H1 (cell line): ENCODE measurements around the gene RAB40B.

Source experiments
- FOSL1 ChIP-seq: IDR thresholded peaks from 2 replicates; pipeline ENCODE4 v1.6.1; 2011; ENCODE audit warnings: mild to moderate bottlenecking, low read depth, low read length, moderate library complexity; ENCODE audit not compliant: insufficient read depth
- ZNF274 ChIP-seq: IDR thresholded peaks from 2 replicates; pipeline ENCODE4 v1.7.0; 2012; ENCODE audit warnings: low read length, borderline replicate concordance; ENCODE audit errors: extremely low read depth
- TF ChIP-seq, protein P1 (sequence below), 3 experiments: IDR thresholded peaks; 1 replicate in 2 of 3; 2 replicates in 1 of 3; pipeline versions ENCODE4 v1.5.1 to v1.6.1; 2011; ENCODE audit warnings: low read length in 3 of 3, mild to moderate bottlenecking in 3 of 3, inconsistent platforms in 2 of 3, low read depth in 1 of 3, moderate library complexity in 1 of 3; ENCODE audit not compliant: insufficient read depth in 1 of 3; ENCODE audit errors: control extremely low read depth in 1 of 3

DNA sequence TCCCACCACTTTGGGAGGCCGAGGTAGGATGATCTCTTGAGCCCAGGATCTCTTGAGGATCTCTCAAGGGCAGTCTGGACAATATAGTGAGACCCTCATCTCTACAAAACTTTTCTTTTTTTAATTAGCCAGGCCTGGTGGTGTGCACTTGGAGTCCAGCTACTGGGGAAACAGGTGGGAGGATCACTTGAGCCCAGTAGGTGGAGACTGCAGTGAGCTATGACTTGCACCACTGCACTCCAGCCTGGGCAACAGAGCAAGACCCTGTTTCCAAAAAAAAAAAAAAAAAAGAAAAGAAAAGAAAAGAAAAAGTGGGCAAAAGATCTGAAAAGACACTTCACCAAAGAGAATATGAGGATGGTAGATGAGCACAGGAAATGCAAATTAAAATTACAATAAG lies 15.0 kb downstream of the RAB40B start:
- TF ChIP-seq, protein P1, sequence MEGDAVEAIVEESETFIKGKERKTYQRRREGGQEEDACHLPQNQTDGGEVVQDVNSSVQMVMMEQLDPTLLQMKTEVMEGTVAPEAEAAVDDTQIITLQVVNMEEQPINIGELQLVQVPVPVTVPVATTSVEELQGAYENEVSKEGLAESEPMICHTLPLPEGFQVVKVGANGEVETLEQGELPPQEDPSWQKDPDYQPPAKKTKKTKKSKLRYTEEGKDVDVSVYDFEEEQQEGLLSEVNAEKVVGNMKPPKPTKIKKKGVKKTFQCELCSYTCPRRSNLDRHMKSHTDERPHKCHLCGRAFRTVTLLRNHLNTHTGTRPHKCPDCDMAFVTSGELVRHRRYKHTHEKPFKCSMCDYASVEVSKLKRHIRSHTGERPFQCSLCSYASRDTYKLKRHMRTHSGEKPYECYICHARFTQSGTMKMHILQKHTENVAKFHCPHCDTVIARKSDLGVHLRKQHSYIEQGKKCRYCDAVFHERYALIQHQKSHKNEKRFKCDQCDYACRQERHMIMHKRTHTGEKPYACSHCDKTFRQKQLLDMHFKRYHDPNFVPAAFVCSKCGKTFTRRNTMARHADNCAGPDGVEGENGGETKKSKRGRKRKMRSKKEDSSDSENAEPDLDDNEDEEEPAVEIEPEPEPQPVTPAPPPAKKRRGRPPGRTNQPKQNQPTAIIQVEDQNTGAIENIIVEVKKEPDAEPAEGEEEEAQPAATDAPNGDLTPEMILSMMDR (IDR thresholded peaks at IDR 0.05; ENCODE audit: control extremely low read depth in 1 of 3, insufficient read depth in 1 of 3, low read depth in 1 of 3, low read length in 3 of 3) = no peak
- TF ChIP-seq FOSL1 (no peak), ZNF274 (no peak)
